Thymus (tissue), 11 donors: ENCODE results near the gene SOX6. TPM values are rescaled to one million over a fixed set of nuclear protein-coding genes. Genes with fewer than 3 reads are reported as not detected.

ENCODE experiments used
- DNase-seq, 9 donors: peaks; one replicate each; pipeline ENCODE4 v3.0.0-alpha.2; 2013; ENCODE audit warnings: low spot score in 9 of 9, low read depth in 6 of 9, missing footprints in 1 of 9
- H3K27ac ChIP-seq, 2 donors: one replicate each; pipeline ENCODE4 v1.5.1; 2013; ENCODE audit warnings: control low read depth in 1 of 2, low read depth in 1 of 2, low read length in 1 of 2, mild to moderate bottlenecking in 1 of 2, moderate library complexity in 1 of 2
- H3K27me3 ChIP-seq, 2 donors: one replicate each; pipeline ENCODE4 v1.5.1; 2013; ENCODE audit warnings: low read length in 1 of 2; ENCODE audit not compliant: control insufficient read depth in 2 of 2, insufficient read depth in 1 of 2
- H3K36me3 ChIP-seq, 2 donors: one replicate each; pipeline ENCODE4 v1.5.1; 2013; ENCODE audit warnings: low read length in 1 of 2, mild to moderate bottlenecking in 1 of 2, moderate library complexity in 1 of 2; ENCODE audit not compliant: control insufficient read depth in 2 of 2, insufficient read depth in 2 of 2
- H3K4me1 ChIP-seq, 2 donors: one replicate each; pipeline ENCODE4 v1.5.1; 2013; ENCODE audit warnings: low read length in 2 of 2; ENCODE audit not compliant: control insufficient read depth in 2 of 2, insufficient read depth in 2 of 2
- H3K4me3 ChIP-seq, 2 donors: one replicate each; pipeline ENCODE4 v1.5.1; 2013; ENCODE audit warnings: low read length in 2 of 2, control low read depth in 1 of 2, mild to moderate bottlenecking in 1 of 2
- H3K9me3 ChIP-seq, 2 donors: one replicate each; pipeline ENCODE4 v1.5.1; 2013; ENCODE audit warnings: low read length in 1 of 2, mild to moderate bottlenecking in 1 of 2; ENCODE audit not compliant: control insufficient read depth in 2 of 2, insufficient read depth in 1 of 2
- WGBS: extraction: QIAGEN DNeasy Blood & Tissue Kit; methylation state at CpG from one replicate; pipeline ENCODE4 v1.1.7; 2013; 5-methylcytosine and 5-hydroxymethylcytosine counted together
- polyA plus RNA-seq: library from polyadenylated mRNA; stranded (reverse); fragments of 200-250 nt; gene quantifications from one replicate; pipeline ENCODE4 v1.2.3, GENCODE V29; 2013
- total RNA-seq: library from RNA; stranded (reverse); fragments of 120-200 nt; gene quantifications from one replicate; pipeline ENCODE4 v1.2.4, GENCODE V29; 2013
- donor health status: healthy.

The SOX6 gene
- total and polyA plus RNA-seq, 2 donors = 1.2 to 3.0 TPM

GRCh38 chr11:16358726-16359125, 2.4 kb upstream of the SOX6 start:
- no peak for DNase-seq
- H3K27me3 ChIP-seq = no peaks in the 10 kb centered on the region
- no peak overlapping the region for H3K4me3 ChIP-seq
- no peaks in the 10 kb centered on the region for H3K4me1 ChIP-seq
- H3K36me3 ChIP-seq = no peaks in the 10 kb centered on the region
- no peaks in the 10 kb centered on the region for H3K9me3 ChIP-seq
- H3K27ac ChIP-seq = no peak overlapping the region

- Histone ChIP-seq H3K27me3 (no peaks in the 10 kb centered on the region), H3K4me1 (no peaks in the 10 kb centered on the region), H3K4me3 (no peak overlapping the region), H3K27ac (no peak overlapping the region), H3K36me3 (no peaks in the 10 kb centered on the region), H3K9me3 (no peaks in the 10 kb centered on the region)
- no peak for DNase-seq
- whole genome bisulfite sequencing = 86% methylated on average over 2 of the region's 2 CpGs
Measured at GRCh38 chr11:16357775-16358174, 1.4 kb upstream of the SOX6 start.

GRCh38 chr11:16356761-16357393, 531 bp upstream of the SOX6 start:
- no peak for DNase-seq
- Histone ChIP-seq H3K9me3 (no peaks in the 10 kb centered on the region), H3K4me1 (no peaks in the 10 kb centered on the region), H3K27me3 (no peaks in the 10 kb centered on the region), H3K4me3 (no peak overlapping the region), H3K27ac (no peak overlapping the region), H3K36me3 (no peaks in the 10 kb centered on the region)
- 94% methylated on average over 3 of the region's 3 CpGs for WGBS

- no peaks in the 10 kb centered on the region for H3K27me3 ChIP-seq
- no peak overlapping the region for H3K4me3 ChIP-seq
- H3K9me3 ChIP-seq = no peaks in the 10 kb centered on the region
- no peak overlapping the region for H3K27ac ChIP-seq
- no peak for DNase-seq
- no peaks in the 10 kb centered on the region for H3K4me1 ChIP-seq
- no peaks in the 10 kb centered on the region for H3K36me3 ChIP-seq
Measured at GRCh38 chr11:16352707-16353106, 3.6 kb downstream of the SOX6 start.

GRCh38 chr11:16350125-16350524, 6.2 kb downstream of the SOX6 start:
- Histone ChIP-seq H3K36me3 (no peaks in the 10 kb centered on the region), H3K27me3 (no peaks in the 10 kb centered on the region), H3K27ac (no peak overlapping the region), H3K4me3 (no peak overlapping the region), H3K9me3 (no peaks in the 10 kb centered on the region), H3K4me1 (no peaks in the 10 kb centered on the region)
- WGBS = 33% methylated on average over 5 of the region's 5 CpGs
- DNase-seq = no peak

- no peak for DNase-seq
- Histone ChIP-seq H3K4me3 (no peak overlapping the region), H3K4me1 (no peaks in the 10 kb centered on the region), H3K9me3 (no peaks in the 10 kb centered on the region), H3K36me3 (no peaks in the 10 kb centered on the region), H3K27ac (no peak overlapping the region), H3K27me3 (no peaks in the 10 kb centered on the region)
Measured at GRCh38 chr11:16347928-16348685, 8.2 kb downstream of the SOX6 start.

GRCh38 chr11:16346975-16347374, 9.4 kb downstream of the SOX6 start:
- H3K36me3 ChIP-seq = no peaks in the 10 kb centered on the region
- no peak overlapping the region for H3K4me3 ChIP-seq
- WGBS = 94% methylated on average over 1 of the region's 1 CpG
- no peak for DNase-seq
- H3K27me3 ChIP-seq = no peaks in the 10 kb centered on the region
- H3K4me1 ChIP-seq = no peaks in the 10 kb centered on the region
- H3K9me3 ChIP-seq = no peaks in the 10 kb centered on the region
- H3K27ac ChIP-seq = no peak overlapping the region

GRCh38 chr11:16341853-16342252, 14.5 kb downstream of the SOX6 start:
- no peaks in the 10 kb centered on the region for H3K27me3 ChIP-seq
- H3K36me3 ChIP-seq = no peaks in the 10 kb centered on the region
- no peak overlapping the region for H3K27ac ChIP-seq
- no peak for DNase-seq
- H3K4me1 ChIP-seq = no peaks in the 10 kb centered on the region
- H3K9me3 ChIP-seq = no peaks in the 10 kb centered on the region
- 97% methylated on average over 3 of the region's 3 CpGs for WGBS
- H3K4me3 ChIP-seq = no peak overlapping the region

GRCh38 chr11:16338393-16338792, 18.0 kb downstream of the SOX6 start:
- H3K27me3 ChIP-seq = no peaks in the 10 kb centered on the region
- DNase-seq = peak in 1 of 9 donors; percentile 5
- WGBS = 86% methylated on average over 1 of the region's 1 CpG
- H3K4me3 ChIP-seq = no peak overlapping the region
- no peaks in the 10 kb centered on the region for H3K4me1 ChIP-seq
- H3K27ac ChIP-seq = no peak overlapping the region
- H3K36me3 ChIP-seq = no peaks in the 10 kb centered on the region
- no peaks in the 10 kb centered on the region for H3K9me3 ChIP-seq
